ENCODE measurements around the gene TBX2.
"Not testable (repeated sequence)": the region's sequence is repeated elsewhere in the genome, so short reads cannot be mapped to it uniquely, and the experiment has no call there.

The TBX2 gene

DNA sequence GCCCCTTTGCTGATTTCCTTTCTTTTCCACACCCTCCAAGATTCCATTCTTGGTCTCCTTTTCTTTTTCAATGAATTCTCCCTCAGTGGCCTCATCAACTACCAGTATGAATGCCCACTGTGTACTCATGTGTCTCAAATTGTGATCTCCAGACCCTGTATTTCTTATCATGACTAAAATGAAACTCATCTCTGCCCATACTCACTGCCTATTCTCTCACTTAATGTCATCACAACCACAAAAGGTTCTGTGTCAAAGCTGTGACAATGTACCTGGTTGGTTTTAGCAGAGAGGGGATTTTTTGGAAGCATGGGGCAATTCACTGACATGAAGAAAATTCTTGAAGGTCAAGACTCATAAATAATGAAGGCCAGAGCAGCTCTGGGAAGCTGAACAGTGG, 41.1 kb downstream of the TBX2 start:
- no peak for DNase-seq

DNA sequence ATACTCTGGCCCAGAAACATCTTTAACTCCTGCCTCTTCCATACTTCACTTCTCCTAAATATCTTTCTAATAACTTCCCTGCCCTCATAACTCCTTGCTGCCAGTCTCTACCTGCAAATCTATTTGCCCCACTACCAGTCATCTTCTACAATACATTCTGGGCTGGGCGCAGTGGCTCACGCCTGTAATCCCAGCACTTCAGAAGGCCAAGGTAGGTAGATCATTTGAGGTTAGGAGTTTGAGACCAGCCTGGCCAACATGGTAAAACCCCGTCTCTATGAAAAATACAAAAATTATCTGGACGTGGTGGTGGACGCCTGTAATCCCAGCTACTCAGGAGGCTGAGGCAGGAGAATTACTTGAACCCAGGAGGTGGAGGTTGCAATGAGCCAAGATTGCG, 41.9 kb downstream of the TBX2 start:
- DNase-seq = not testable (repeated sequence)

- no peak for DNase-seq
Observed at GRCh38 chr17:61442136-61442775, 42.6 kb downstream of the TBX2 start.

- no peak for DNase-seq
Observed at GRCh38 chr17:61442878-61443474, 43.3 kb downstream of the TBX2 start.

GRCh38 chr17:61443475-61443882, 43.8 kb downstream of the TBX2 start:
- DNase-seq = no peak

GRCh38 chr17:61444075-61444474, 44.4 kb downstream of the TBX2 start:
- DNase-seq = no peak

- no peak for DNase-seq
Observed at GRCh38 chr17:61444831-61445230, 45.2 kb downstream of the TBX2 start.

- DNase-seq = no peak
Observed at GRCh38 chr17:61447358-61447757, 47.7 kb downstream of the TBX2 start.

- DNase-seq = no peak
Observed at GRCh38 chr17:61448042-61448441, 48.4 kb downstream of the TBX2 start.

GRCh38 chr17:61449140-61449539, 49.5 kb downstream of the TBX2 start:
- not testable (repeated sequence) for DNase-seq

- no peak for DNase-seq
Observed at GRCh38 chr17:61449707-61450640, 50.3 kb downstream of the TBX2 start.

GRCh38 chr17:61450641-61451537, 51.2 kb downstream of the TBX2 start:
- no peak for DNase-seq

GRCh38 chr17:61451538-61452300, 52.1 kb downstream of the TBX2 start:
- DNase-seq = no peak

DNA sequence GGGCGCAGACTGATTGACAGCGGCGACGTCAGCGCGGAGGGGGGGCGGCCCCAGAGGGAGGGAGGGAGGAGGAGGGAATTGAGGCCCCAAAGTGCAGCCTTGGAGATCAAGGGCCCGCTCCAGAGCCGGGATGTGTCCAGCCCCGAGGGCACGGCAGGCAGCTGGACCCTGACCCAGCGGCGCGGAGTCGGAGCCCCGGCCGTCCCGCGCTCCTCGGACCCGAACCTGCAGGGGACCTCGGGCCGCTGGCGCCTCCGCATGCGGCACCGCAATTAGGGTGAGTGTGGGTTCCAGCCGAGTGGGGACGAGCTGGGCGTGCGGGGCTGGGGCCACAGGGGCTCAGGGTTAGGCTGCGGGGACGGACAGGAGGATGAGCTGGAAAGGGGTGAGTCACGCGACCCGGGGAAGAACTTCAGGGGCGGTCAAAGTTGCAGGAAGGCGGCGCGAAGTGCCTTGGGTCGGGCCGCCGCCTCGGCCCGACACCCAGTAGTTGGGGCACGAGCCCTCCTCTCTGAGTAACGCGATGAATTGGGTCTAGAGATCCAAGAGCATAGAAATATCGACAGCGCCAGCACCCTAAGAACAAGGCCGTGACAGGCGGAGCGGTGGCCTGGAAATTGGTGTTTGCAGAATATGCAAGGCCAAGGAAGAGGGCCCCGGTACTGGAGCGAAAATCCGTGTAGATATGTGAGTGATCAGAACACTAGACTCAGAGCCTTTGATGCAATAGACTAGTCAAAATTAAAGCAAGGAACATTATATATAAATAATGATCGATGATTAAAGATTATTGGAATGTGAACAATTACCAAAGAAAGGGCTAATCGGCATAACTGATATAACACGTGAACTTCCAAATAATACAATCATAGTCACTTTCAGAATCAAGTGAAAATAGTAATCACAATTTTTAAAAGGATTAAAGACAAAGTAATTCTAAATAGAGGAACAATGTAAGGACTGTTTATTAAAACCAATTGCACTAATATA, 53.0 kb downstream of the TBX2 start, which contains the start of gene TBX4:
TSS of gene TBX4 (plus strand) at position 122 of the 990 bp plus-strand sequence. CDS start 4,069 bp downstream, outside the sequence.
- DNase-seq = no peak

DNA sequence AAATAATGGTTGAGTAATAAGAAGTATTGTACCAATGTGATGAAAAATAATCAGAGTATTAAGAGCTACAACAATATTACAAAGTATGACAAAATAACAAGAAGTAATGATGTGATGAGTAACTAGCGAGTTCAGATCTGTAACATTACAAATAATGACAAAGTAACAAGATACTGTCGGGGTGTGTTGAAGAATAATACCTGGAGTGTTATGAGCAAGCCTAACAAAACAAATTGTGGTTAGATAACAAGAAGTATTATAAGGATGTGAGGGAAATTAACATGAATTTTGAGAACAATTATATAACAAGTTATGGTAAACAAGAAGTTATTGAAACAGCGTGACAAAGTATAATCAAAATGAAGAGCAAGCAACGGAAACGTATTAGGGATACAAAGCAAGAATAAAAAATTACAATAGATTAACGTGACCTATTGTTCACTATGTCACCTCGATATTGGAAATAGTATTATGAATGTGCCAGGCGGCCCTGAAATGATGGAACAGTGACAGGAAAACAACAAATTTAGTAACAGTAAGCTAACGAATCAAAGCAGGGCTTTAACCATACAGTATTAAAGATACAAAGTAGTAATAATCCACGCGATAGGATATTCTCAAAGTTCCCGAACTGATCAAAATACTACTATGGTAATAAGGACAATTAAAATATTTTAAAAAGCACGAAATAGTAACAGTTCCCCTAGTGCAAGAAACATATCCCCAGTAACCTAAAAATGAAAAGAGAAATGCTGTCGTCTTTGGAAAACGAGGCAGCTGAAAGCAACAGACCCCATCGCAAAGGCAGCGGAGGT, 54.1 kb downstream of the TBX2 start:
- DNase-seq = no peak

DNA sequence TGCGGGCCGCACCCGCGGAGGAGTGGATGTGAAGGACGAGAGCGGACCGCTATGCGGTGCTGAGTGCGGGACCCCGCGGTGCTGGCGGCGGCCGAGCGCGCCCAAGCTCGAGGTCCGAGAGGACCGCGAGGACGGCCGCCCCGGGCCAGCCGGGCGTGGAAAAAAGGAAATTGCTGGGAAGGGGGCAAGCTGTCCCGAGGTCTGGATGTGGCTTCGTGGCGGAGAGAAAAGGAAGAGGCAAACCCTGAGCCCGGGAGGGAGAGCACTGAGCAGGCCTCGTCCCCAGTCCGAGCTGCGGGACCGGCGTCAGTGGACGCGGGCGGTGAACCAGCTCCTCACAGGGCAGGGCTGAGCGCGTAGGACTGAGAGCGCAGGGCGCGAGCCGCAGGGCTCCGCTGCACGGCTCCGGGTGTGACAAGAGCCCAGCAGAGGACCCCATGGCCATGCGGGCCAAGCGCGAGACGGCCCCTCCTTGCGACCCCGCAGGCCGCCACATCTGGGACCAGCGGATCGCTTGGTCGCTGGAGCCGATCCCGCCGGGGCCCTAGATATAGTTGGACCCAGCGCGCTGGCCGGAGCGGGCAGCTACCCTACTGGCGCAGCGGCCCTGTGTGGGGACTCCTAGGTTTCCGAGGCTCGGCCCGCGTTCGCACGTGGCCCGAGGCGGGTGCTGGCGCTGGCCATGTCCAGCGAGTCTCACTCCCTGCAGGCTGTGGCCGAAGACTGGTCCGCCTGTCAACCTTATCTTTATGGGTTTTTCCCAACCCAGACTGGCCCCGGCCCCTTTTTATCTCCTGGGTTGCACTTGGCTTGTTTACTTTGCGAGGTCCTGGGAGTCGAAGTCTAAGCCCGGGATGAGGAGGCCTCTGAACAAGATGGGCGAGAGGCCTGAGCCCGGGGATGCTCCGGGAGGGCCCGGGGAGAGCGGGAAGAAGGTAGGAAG, 55.0 kb downstream of the TBX2 start:
- DNase-seq = no peak

DNA sequence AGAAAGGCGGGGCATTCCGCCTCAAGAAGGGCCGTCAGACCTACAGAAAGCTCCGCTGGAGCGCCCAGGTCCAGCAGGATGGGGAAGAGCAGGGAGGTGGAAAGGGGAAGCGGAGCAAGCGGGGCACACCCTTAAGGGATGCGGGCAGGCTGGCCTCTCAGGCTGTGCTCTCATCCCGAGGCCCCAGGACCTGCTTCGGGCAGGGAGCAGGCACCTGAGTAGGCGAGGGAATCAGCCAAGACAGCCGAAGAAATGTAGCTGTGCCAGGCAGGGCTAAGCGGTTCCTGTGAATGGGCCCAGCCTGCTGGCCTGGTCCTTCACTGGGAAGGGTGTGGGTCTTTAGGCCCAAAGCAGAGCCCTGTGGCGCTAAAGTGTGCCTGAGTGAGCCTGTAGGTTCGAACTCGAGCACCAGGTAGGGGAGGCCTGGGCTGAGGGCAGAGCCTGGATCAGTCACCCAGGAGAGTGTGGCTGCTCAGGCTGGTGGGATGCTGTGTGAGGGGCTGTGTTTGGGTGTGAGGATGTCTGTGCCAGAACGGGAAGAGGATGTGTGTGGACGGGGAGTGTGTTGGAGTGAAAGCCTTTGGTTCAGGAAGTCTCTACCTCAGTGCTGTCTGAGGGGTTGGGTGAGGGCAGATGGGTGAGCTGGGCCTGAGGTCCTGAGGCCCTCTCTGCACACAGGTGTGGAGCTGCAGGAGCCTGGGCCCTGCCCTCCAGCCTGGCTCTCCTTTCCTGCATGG, 55.8 kb downstream of the TBX2 start:
- no peak for DNase-seq

Data from activated naive CD4-positive, alpha-beta T cell treated with anti-CD3 and anti-CD28 coated beads, Interleukin-2, amount 50 U/mL, for 16 hours (primary cell).